ENCODE measurements around the gene SGPL1.
"Not testable (repeated sequence)": the region's sequence is repeated elsewhere in the genome, so short reads cannot be mapped to it uniquely, and the experiment has no call there.

Gene SGPL1

GRCh38 chr10:70815504-70816219 is at the start of gene SGPL1:
SGPL1 (plus strand) TSS chr10:70815948; CDS start chr10:70816854, 906 bp downstream.
- DNase-seq, result peak; percentile 81 to 83

- DNase-seq, result not testable (repeated sequence)
Measured at GRCh38 chr10:70768026-70768685, 47.6 kb upstream of the SGPL1 start.

- DNase-seq, result no peak
Measured at GRCh38 chr10:70769121-70769520, 46.6 kb upstream of the SGPL1 start.

GRCh38 chr10:70770001-70770400 is 45.7 kb upstream of the SGPL1 start:
- no peak for DNase-seq

- not testable (repeated sequence) for DNase-seq
Measured at GRCh38 chr10:70770516-70770915, 45.2 kb upstream of the SGPL1 start.

- no peak for DNase-seq
Measured at GRCh38 chr10:70771311-70772194, 44.2 kb upstream of the SGPL1 start.

GRCh38 chr10:70772627-70773026 is 43.1 kb upstream of the SGPL1 start:
- DNase-seq, result no peak

- no peak for DNase-seq
Measured at GRCh38 chr10:70773461-70773860, 42.3 kb upstream of the SGPL1 start.

GRCh38 chr10:70773965-70774809 is 41.6 kb upstream of the SGPL1 start:
- DNase-seq, result no peak

GRCh38 chr10:70774810-70775678 is 40.7 kb upstream of the SGPL1 start:
- DNase-seq, result no peak

GRCh38 chr10:70775679-70776454 is 39.9 kb upstream of the SGPL1 start:
- no peak for DNase-seq

GRCh38 chr10:70776455-70777005 is 39.2 kb upstream of the SGPL1 start:
- no peak for DNase-seq

- no peak for DNase-seq
Measured at GRCh38 chr10:70777063-70777875, 38.5 kb upstream of the SGPL1 start.

GRCh38 chr10:70778267-70778924 is 37.4 kb upstream of the SGPL1 start:
- DNase-seq, result no peak

- no peak for DNase-seq
Measured at GRCh38 chr10:70779088-70779487, 36.7 kb upstream of the SGPL1 start.

GRCh38 chr10:70779511-70780369 is 36.0 kb upstream of the SGPL1 start:
- DNase-seq, result peak; percentile 2 to 35

- no peak for DNase-seq
Measured at GRCh38 chr10:70780370-70780760, 35.4 kb upstream of the SGPL1 start.

GRCh38 chr10:70780772-70781171 is 35.0 kb upstream of the SGPL1 start:
- DNase-seq, result no peak
